Mesenchymal stem cell (in vitro differentiated cells and primary cell): ENCODE data around the gene MMP7.

ENCODE experiments used
- DNase-seq: peaks from one replicate; pipeline ENCODE4 v3.0.0-alpha.2; 2013
- H2AFZ ChIP-seq: one replicate; pipeline ENCODE4 v1.6.1; 2013; ENCODE audit warnings: low read depth, mild to moderate bottlenecking, control low read depth, inconsistent platforms, low read length, moderate library complexity
- H2AK5ac ChIP-seq: 2 replicates; pipeline ENCODE4 v1.6.1; 2013; ENCODE audit warnings: low read length, moderate library complexity, mild to moderate bottlenecking, inconsistent platforms; ENCODE audit not compliant: severe bottlenecking
- H2BK120ac ChIP-seq: one replicate; pipeline ENCODE4 v1.6.1; 2013; ENCODE audit warnings: low read depth, mild to moderate bottlenecking, inconsistent platforms, low read length, moderate library complexity
- H2BK12ac ChIP-seq, 2 experiments: one replicate each; pipeline ENCODE4 v1.6.1; 2013; ENCODE audit warnings: inconsistent platforms in 2 of 2, low read length in 2 of 2, mild to moderate bottlenecking in 2 of 2, moderate library complexity in 2 of 2, control low read depth in 1 of 2
- H2BK15ac ChIP-seq: one replicate; pipeline ENCODE4 v1.6.1; 2013; ENCODE audit warnings: mild to moderate bottlenecking, low read depth, inconsistent platforms; ENCODE audit not compliant: poor library complexity, severe bottlenecking
- H2BK5ac ChIP-seq: 2 replicates; pipeline ENCODE4 v1.6.1; 2013; ENCODE audit warnings: low read depth, mild to moderate bottlenecking, low read length, control low read depth, inconsistent platforms; ENCODE audit not compliant: poor library complexity, severe bottlenecking
- H3K14ac ChIP-seq, 2 experiments: one replicate each; pipeline ENCODE4 v1.6.1; 2013; ENCODE audit warnings: inconsistent platforms in 2 of 2, low read length in 2 of 2, control low read depth in 1 of 2, mild to moderate bottlenecking in 1 of 2, moderate library complexity in 1 of 2
- H3K18ac ChIP-seq, 2 experiments: one replicate each; pipeline ENCODE4 v1.6.1; 2013; ENCODE audit warnings: inconsistent platforms in 2 of 2, low read length in 2 of 2, control low read depth in 1 of 2, low read depth in 1 of 2, mild to moderate bottlenecking in 1 of 2
- H3K23ac ChIP-seq, 2 experiments: one replicate each; pipeline ENCODE4 v1.6.1; 2013; ENCODE audit warnings: inconsistent platforms in 2 of 2, low read length in 2 of 2, mild to moderate bottlenecking in 2 of 2, moderate library complexity in 2 of 2, control low read depth in 1 of 2
- H3K27ac ChIP-seq: 2 replicates; pipeline ENCODE4 v1.5.1; 2013; ENCODE audit warnings: mild to moderate bottlenecking, moderate library complexity, low read length, control low read depth, inconsistent platforms; ENCODE audit not compliant: poor library complexity, severe bottlenecking
- H3K27me3 ChIP-seq, 2 experiments: 2 replicates each; pipeline versions ENCODE4 v1.6.1 to v1.7.0; 2013; ENCODE audit warnings: low read length in 2 of 2, mild to moderate bottlenecking in 2 of 2, moderate library complexity in 2 of 2, control low read depth in 1 of 2, inconsistent platforms in 1 of 2; ENCODE audit not compliant: control insufficient read depth in 1 of 2, insufficient read depth in 1 of 2
- H3K36me3 ChIP-seq, 2 experiments: 2 replicates each; pipeline versions ENCODE4 v1.6.1 to v1.7.0; 2013; ENCODE audit warnings: low read length in 2 of 2, control low read depth in 1 of 2, inconsistent platforms in 1 of 2, low read depth in 1 of 2, mild to moderate bottlenecking in 1 of 2; ENCODE audit not compliant: insufficient read depth in 2 of 2, control insufficient read depth in 1 of 2
- H3K4ac ChIP-seq, 2 experiments: one replicate each; pipeline ENCODE4 v1.6.1; 2013; ENCODE audit warnings: inconsistent platforms in 2 of 2, low read length in 2 of 2, mild to moderate bottlenecking in 2 of 2, moderate library complexity in 2 of 2, control low read depth in 1 of 2, low read depth in 1 of 2
- H3K4me1 ChIP-seq: 2 replicates; pipeline ENCODE4 v1.6.1; 2013; ENCODE audit warnings: low read depth, low read length, control low read depth; ENCODE audit not compliant: control insufficient read depth, insufficient read depth
- H3K4me2 ChIP-seq: 2 replicates; pipeline ENCODE4 v1.6.1; 2013; ENCODE audit warnings: low read length, mild to moderate bottlenecking, inconsistent platforms; ENCODE audit not compliant: poor library complexity, severe bottlenecking
- H3K4me3 ChIP-seq, 2 experiments: 2 replicates each; pipeline versions ENCODE4 v1.5.1 to v1.7.0; 2013; ENCODE audit warnings: low read length in 2 of 2, mild to moderate bottlenecking in 2 of 2, control low read depth in 1 of 2, low read depth in 1 of 2; ENCODE audit not compliant: insufficient read depth in 1 of 2
- H3K79me1 ChIP-seq: replicated peaks from 2 replicates; pipeline ENCODE4 v1.6.1; 2013; ENCODE audit warnings: mild to moderate bottlenecking, control low read depth, low read length, inconsistent platforms; ENCODE audit not compliant: poor library complexity, severe bottlenecking
- H3K9ac ChIP-seq: 2 replicates; pipeline ENCODE4 v1.7.0; 2013; ENCODE audit warnings: mild to moderate bottlenecking, low read length, moderate library complexity
- H3K9me3 ChIP-seq: 2 replicates; pipeline ENCODE4 v1.7.0; 2013; ENCODE audit warnings: mild to moderate bottlenecking, low read length; ENCODE audit not compliant: control insufficient read depth
- H4K8ac ChIP-seq: one replicate; pipeline ENCODE4 v1.6.1; 2013; ENCODE audit warnings: inconsistent platforms, mild to moderate bottlenecking, low read length, moderate library complexity
- H4K91ac ChIP-seq: one replicate; pipeline ENCODE4 v1.6.1; 2013; ENCODE audit warnings: mild to moderate bottlenecking, low read length, inconsistent platforms
- WGBS: methylation state at CpG from one replicate; pipeline ENCODE4 v1.1.7; 2013; ENCODE audit warnings: mixed read lengths; 5-methylcytosine and 5-hydroxymethylcytosine counted together

Gene MMP7

GRCh38 chr11:102494216-102494615 lies 36.3 kb downstream of the MMP7 start:
- no peak overlapping the region for H3K27ac ChIP-seq
- no peak overlapping the region for H2AK5ac ChIP-seq
- no peak overlapping the region for H2BK12ac ChIP-seq
- H3K18ac ChIP-seq, result no peak overlapping the region
- no peak overlapping the region for H3K4ac ChIP-seq
- H2BK120ac ChIP-seq, result no peak overlapping the region
- H2AFZ ChIP-seq, result no peak overlapping the region
- no peak overlapping the region for H4K91ac ChIP-seq
- no peak overlapping the region for H3K9ac ChIP-seq
- no peak overlapping the region for H3K4me2 ChIP-seq
- 92% methylated on average over 4 of the region's 6 CpGs for WGBS
- no peaks in the 10 kb centered on the region for H3K36me3 ChIP-seq
- H2BK5ac ChIP-seq, result no peak overlapping the region
- H3K79me1 ChIP-seq, result no peaks in the 10 kb centered on the region
- no peaks in the 10 kb centered on the region for H3K27me3 ChIP-seq
- no peak overlapping the region for H2BK15ac ChIP-seq
- no peaks in the 10 kb centered on the region for H3K9me3 ChIP-seq
- H3K14ac ChIP-seq, result no peak overlapping the region
- peaks cover 2% of the 10 kb centered on the region for H3K4me1 ChIP-seq
- no peak overlapping the region for H3K4me3 ChIP-seq
- no peak overlapping the region for H3K23ac ChIP-seq
- H4K8ac ChIP-seq, result no peak overlapping the region
- DNase-seq, result no peak

GRCh38 chr11:102493524-102493923 lies 37.0 kb downstream of the MMP7 start:
- no peak overlapping the region for H2AFZ ChIP-seq
- no peak for DNase-seq
- no peaks in the 10 kb centered on the region for H3K79me1 ChIP-seq
- no peak overlapping the region for H3K4ac ChIP-seq
- no peaks in the 10 kb centered on the region for H3K9me3 ChIP-seq
- no peak overlapping the region for H2BK15ac ChIP-seq
- H3K27me3 ChIP-seq, result no peaks in the 10 kb centered on the region
- no peak overlapping the region for H3K23ac ChIP-seq
- no peak overlapping the region for H3K4me3 ChIP-seq
- H3K36me3 ChIP-seq, result no peaks in the 10 kb centered on the region
- no peak overlapping the region for H4K8ac ChIP-seq
- H3K4me2 ChIP-seq, result no peak overlapping the region
- no peak overlapping the region for H3K9ac ChIP-seq
- H2BK120ac ChIP-seq, result no peak overlapping the region
- WGBS, result 96% methylated on average over 2 of the region's 5 CpGs
- H4K91ac ChIP-seq, result no peak overlapping the region
- H3K27ac ChIP-seq, result no peak overlapping the region
- no peak overlapping the region for H2AK5ac ChIP-seq
- H3K14ac ChIP-seq, result no peak overlapping the region
- H3K4me1 ChIP-seq, result peaks cover 2% of the 10 kb centered on the region
- no peak overlapping the region for H2BK5ac ChIP-seq
- H3K18ac ChIP-seq, result no peak overlapping the region
- no peak overlapping the region for H2BK12ac ChIP-seq

- Histone ChIP-seq H3K14ac (no peak overlapping the region), H3K9ac (no peak overlapping the region), H3K4me3 (no peak overlapping the region), H2AK5ac (no peak overlapping the region), H3K4me2 (no peak overlapping the region), H3K9me3 (no peaks in the 10 kb centered on the region), H2AFZ (no peak overlapping the region), H2BK120ac (no peak overlapping the region), H4K8ac (no peak overlapping the region), H4K91ac (no peak overlapping the region), H3K27me3 (no peaks in the 10 kb centered on the region), H3K36me3 (no peaks in the 10 kb centered on the region), H3K27ac (no peak overlapping the region), H2BK15ac (no peak overlapping the region), H3K23ac (no peak overlapping the region), H3K4ac (no peak overlapping the region), H3K79me1 (no peaks in the 10 kb centered on the region), H2BK12ac (no peak overlapping the region), H3K4me1 (peaks cover 2% of the 10 kb centered on the region), H2BK5ac (no peak overlapping the region), H3K18ac (no peak overlapping the region)
- WGBS, result 100% methylated on average over 2 of the region's 2 CpGs
- no peak for DNase-seq
Measured at GRCh38 chr11:102491969-102492368, 38.6 kb downstream of the MMP7 start.

GRCh38 chr11:102489186-102490145 lies 41.1 kb downstream of the MMP7 start:
- no peak overlapping the region for H2BK5ac ChIP-seq
- H3K9ac ChIP-seq, result no peak overlapping the region
- H2AFZ ChIP-seq, result no peak overlapping the region
- WGBS, result 67% methylated on average over 3 of the region's 5 CpGs
- H3K23ac ChIP-seq, result no peak overlapping the region
- H3K18ac ChIP-seq, result no peak overlapping the region
- H3K36me3 ChIP-seq, result no peaks in the 10 kb centered on the region
- no peak overlapping the region for H2AK5ac ChIP-seq
- no peak overlapping the region for H4K8ac ChIP-seq
- H3K79me1 ChIP-seq, result no peaks in the 10 kb centered on the region
- DNase-seq, result no peak
- no peak overlapping the region for H3K14ac ChIP-seq
- no peak overlapping the region for H4K91ac ChIP-seq
- H3K4me1 ChIP-seq, result peaks cover 2% of the 10 kb centered on the region
- no peak overlapping the region for H2BK12ac ChIP-seq
- no peak overlapping the region for H3K4me2 ChIP-seq
- H3K9me3 ChIP-seq, result no peaks in the 10 kb centered on the region
- no peak overlapping the region for H3K4me3 ChIP-seq
- H2BK15ac ChIP-seq, result no peak overlapping the region
- H3K27ac ChIP-seq, result no peak overlapping the region
- H3K4ac ChIP-seq, result no peak overlapping the region
- H3K27me3 ChIP-seq, result no peaks in the 10 kb centered on the region
- H2BK120ac ChIP-seq, result no peak overlapping the region
